ENCODE results near the gene TSC22D3. TPM values are rescaled to one million over a fixed set of nuclear protein-coding genes. Genes with fewer than 3 reads are reported as not detected.

TSC22D3 gene
- polyA plus RNA-seq, 1 of the 3 experiments (the other 2 are of a cell fraction): 9.2 TPM

DNA sequence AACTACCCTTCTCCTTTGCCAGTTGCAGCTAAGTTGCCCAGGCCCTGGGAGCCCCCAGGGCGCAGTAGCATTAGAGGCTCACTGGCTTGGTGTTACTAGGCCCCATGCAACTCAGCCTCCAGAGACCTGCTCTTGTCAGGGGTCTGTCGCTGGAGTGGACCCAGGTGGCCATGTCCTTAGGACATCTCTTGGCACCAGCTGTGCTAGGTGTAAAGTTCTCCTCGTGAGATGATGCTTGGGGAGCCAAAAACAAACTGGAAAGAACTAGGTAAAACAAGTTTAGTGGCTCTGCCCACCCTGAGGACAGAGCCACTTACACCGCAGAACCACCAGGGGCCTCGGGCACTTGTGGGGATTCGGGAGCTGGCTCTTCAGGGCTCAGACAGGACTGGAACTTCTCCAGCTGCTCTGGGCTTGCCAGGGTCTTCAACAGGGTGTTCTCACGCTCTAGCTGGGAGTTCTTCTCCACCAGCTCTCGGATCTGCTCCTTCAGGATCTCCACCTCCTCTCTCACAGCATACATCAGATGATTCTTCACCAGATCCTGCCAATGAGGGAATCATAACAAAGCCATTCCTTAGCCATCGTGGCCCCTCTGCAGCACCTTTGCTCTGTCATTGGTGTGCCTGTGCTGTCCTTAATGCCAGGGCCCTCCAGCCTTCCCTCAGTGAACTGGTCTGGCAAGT lies 61.2 kb downstream of the TSC22D3 start:
- ChIA-PET POLR2A (interaction anchor here (2.5 kb wide), 1 partner anchor 27 kb away, joined by 13 read pairs; no protein-coding TSS in a partner anchor), CTCF (interaction anchor here (0.6 to 1.3 kb wide), 3 partner anchors 37 to 63 kb away, joined by 3 read pairs; partner anchors contain the start of gene NCBP2L)
- Histone ChIP-seq H2AFZ (ENCODE audit: low read depth) (no peak overlapping the region), H3K27me3 (ENCODE audit: insufficient read depth) (peaks cover 26% of the 10 kb centered on the region; the same call in 1 of the 2 replicates), H3K9ac (no peak overlapping the region), H3K9me2 (no peaks in the 10 kb centered on the region), H3K27ac (ENCODE audit: low read depth in 2 of 2, low read length in 1 of 2) (no peak overlapping the region), H3K9me3 (no peaks in the 10 kb centered on the region), H3K36me3 (replicated peaks in 1 of 2; ENCODE audit: control insufficient read depth in 1 of 2, insufficient read depth in 2 of 2, low read length in 1 of 2) (no peaks in the 10 kb centered on the region), H3F3A (replicated peaks; ENCODE audit: insufficient read depth) (no peaks in the 10 kb centered on the region), H4K20me1 (ENCODE audit: insufficient read depth) (no peaks in the 10 kb centered on the region), H3K4me2 (no peak overlapping the region), H3K4me1 (ENCODE audit: control insufficient read depth in 1 of 2, insufficient read depth in 2 of 2, low read depth in 1 of 2, low read length in 1 of 2) (peaks cover 6 to 13% of the 10 kb centered on the region in 2 experiments; a peak in 2 of 4 replicates), H3K79me2 (ENCODE audit: insufficient read depth) (no peaks in the 10 kb centered on the region; the same call in 1 of the 2 replicates), H3K4me3 (ENCODE audit: low read depth in 2 of 2, low read length in 1 of 2) (no peak overlapping the region)
- TF ChIP-seq, protein P1, sequence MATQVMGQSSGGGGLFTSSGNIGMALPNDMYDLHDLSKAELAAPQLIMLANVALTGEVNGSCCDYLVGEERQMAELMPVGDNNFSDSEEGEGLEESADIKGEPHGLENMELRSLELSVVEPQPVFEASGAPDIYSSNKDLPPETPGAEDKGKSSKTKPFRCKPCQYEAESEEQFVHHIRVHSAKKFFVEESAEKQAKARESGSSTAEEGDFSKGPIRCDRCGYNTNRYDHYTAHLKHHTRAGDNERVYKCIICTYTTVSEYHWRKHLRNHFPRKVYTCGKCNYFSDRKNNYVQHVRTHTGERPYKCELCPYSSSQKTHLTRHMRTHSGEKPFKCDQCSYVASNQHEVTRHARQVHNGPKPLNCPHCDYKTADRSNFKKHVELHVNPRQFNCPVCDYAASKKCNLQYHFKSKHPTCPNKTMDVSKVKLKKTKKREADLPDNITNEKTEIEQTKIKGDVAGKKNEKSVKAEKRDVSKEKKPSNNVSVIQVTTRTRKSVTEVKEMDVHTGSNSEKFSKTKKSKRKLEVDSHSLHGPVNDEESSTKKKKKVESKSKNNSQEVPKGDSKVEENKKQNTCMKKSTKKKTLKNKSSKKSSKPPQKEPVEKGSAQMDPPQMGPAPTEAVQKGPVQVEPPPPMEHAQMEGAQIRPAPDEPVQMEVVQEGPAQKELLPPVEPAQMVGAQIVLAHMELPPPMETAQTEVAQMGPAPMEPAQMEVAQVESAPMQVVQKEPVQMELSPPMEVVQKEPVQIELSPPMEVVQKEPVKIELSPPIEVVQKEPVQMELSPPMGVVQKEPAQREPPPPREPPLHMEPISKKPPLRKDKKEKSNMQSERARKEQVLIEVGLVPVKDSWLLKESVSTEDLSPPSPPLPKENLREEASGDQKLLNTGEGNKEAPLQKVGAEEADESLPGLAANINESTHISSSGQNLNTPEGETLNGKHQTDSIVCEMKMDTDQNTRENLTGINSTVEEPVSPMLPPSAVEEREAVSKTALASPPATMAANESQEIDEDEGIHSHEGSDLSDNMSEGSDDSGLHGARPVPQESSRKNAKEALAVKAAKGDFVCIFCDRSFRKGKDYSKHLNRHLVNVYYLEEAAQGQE (IDR thresholded peaks at IDR 0.05; ENCODE audit: low read depth, low read length): no peak
- no peak for TF ChIP-seq POLR2AphosphoS5 (IDR thresholded peaks at IDR 0.05; ENCODE audit: low read depth, low read length)
- TF ChIP-seq JUND (IDR thresholded peaks at IDR 0.05): no peak
- TF ChIP-seq TAF1 (IDR thresholded peaks at IDR 0.05; ENCODE audit: borderline replicate concordance, low read depth, low read length): no peak
- TF ChIP-seq CHD2 (IDR thresholded peaks at IDR 0.05; ENCODE audit: low read length, partially characterized antibody): no peak
- TF ChIP-seq NFIC (IDR thresholded peaks at IDR 0.05; ENCODE audit: borderline replicate concordance): no peak
- TF ChIP-seq SIN3A (IDR thresholded peaks at IDR 0.05; ENCODE audit: borderline replicate concordance, low read depth, low read length): no peak
- no peak for TF ChIP-seq RFX5 (IDR thresholded peaks at IDR 0.05; ENCODE audit: low read length)
- no peak for TF ChIP-seq NRF1 (IDR thresholded peaks at IDR 0.05; ENCODE audit: low read depth, low read length)
- TF ChIP-seq MXI1 (IDR thresholded peaks at IDR 0.05; ENCODE audit: low read depth, low read length): no peak
- TF ChIP-seq EZH2phosphoT487 (IDR thresholded peaks at IDR 0.05; ENCODE audit: borderline replicate concordance, low read depth): no peak
- TF ChIP-seq RXRA (IDR thresholded peaks at IDR 0.05; ENCODE audit: borderline replicate concordance, low read depth): no peak
- no peak for TF ChIP-seq EP300 (IDR thresholded peaks at IDR 0.05; ENCODE audit: borderline replicate concordance in 1 of 2, low read depth in 1 of 2, low read length in 1 of 2)
- TF ChIP-seq, protein P2, sequence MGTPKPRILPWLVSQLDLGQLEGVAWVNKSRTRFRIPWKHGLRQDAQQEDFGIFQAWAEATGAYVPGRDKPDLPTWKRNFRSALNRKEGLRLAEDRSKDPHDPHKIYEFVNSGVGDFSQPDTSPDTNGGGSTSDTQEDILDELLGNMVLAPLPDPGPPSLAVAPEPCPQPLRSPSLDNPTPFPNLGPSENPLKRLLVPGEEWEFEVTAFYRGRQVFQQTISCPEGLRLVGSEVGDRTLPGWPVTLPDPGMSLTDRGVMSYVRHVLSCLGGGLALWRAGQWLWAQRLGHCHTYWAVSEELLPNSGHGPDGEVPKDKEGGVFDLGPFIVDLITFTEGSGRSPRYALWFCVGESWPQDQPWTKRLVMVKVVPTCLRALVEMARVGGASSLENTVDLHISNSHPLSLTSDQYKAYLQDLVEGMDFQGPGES (IDR thresholded peaks at IDR 0.05; ENCODE audit: low read depth, low read length): no peak
- TF ChIP-seq FOXM1 (IDR thresholded peaks at IDR 0.05; ENCODE audit: low read depth): no peak
- TF ChIP-seq, protein P3, sequence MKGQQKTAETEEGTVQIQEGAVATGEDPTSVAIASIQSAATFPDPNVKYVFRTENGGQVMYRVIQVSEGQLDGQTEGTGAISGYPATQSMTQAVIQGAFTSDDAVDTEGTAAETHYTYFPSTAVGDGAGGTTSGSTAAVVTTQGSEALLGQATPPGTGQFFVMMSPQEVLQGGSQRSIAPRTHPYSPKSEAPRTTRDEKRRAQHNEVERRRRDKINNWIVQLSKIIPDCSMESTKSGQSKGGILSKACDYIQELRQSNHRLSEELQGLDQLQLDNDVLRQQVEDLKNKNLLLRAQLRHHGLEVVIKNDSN (IDR thresholded peaks at IDR 0.05; ENCODE audit: borderline replicate concordance, low read depth): no peak
- TF ChIP-seq RCOR1 (IDR thresholded peaks at IDR 0.05; ENCODE audit: low read length): no peak
- no peak for TF ChIP-seq RAD21 (IDR thresholded peaks at IDR 0.05; ENCODE audit: low read length)
- TF ChIP-seq ELF1 (IDR thresholded peaks at IDR 0.05): no peak
- no peak for TF ChIP-seq TEAD4 (IDR thresholded peaks at IDR 0.05; ENCODE audit: borderline replicate concordance, insufficient read depth)
- no peak for DNase-seq
- 51% methylated on average over 9 of the region's 9 CpGs for WGBS (ENCODE audit: low lambda C conversion rate)

All from SK-N-SH (cell line).